ENCODE measurements around the gene TAOK3.
A peak's percentile ranks its signal among the peaks of the same experiment; 100 is the strongest.
"Not testable (repeated sequence)": the region's sequence is repeated elsewhere in the genome, so short reads cannot be mapped to it uniquely, and the experiment has no call there.

TAOK3 gene

GRCh38 chr12:118334939-118335567 is 37.7 kb downstream of the TAOK3 start:
- FAIRE-seq = no peak

- FAIRE-seq = no peak
These were observed 38.5 kb downstream of the TAOK3 start for GRCh38 chr12:118334241-118334640.

GRCh38 chr12:118332511-118332910 is 40.2 kb downstream of the TAOK3 start:
- no peak for FAIRE-seq

GRCh38 chr12:118330421-118331018 is 42.2 kb downstream of the TAOK3 start:
- FAIRE-seq = peak; percentile 70

GRCh38 chr12:118328486-118329330 is 44.0 kb downstream of the TAOK3 start:
- no peak for FAIRE-seq

GRCh38 chr12:118327391-118327790 is 45.3 kb downstream of the TAOK3 start:
- no peak for FAIRE-seq

- FAIRE-seq = no peak
These were observed 45.7 kb downstream of the TAOK3 start for GRCh38 chr12:118326991-118327390.

- no peak for FAIRE-seq
These were observed 47.6 kb downstream of the TAOK3 start for GRCh38 chr12:118325081-118325480.

GRCh38 chr12:118319627-118320026 is 53.1 kb downstream of the TAOK3 start:
- no peak for FAIRE-seq

- FAIRE-seq = no peak
These were observed 54.0 kb downstream of the TAOK3 start for GRCh38 chr12:118318744-118319143.

GRCh38 chr12:118317729-118318128 is 55.0 kb downstream of the TAOK3 start:
- FAIRE-seq = no peak

- no peak for FAIRE-seq
These were observed 56.9 kb downstream of the TAOK3 start for GRCh38 chr12:118315821-118316220.

- FAIRE-seq = no peak
These were observed 60.1 kb downstream of the TAOK3 start for GRCh38 chr12:118312578-118312977.

GRCh38 chr12:118311666-118312065 is 61.0 kb downstream of the TAOK3 start:
- FAIRE-seq = no peak

- peak; percentile 17 for FAIRE-seq
These were observed 62.4 kb downstream of the TAOK3 start for GRCh38 chr12:118310320-118310719.

GRCh38 chr12:118308006-118308405 is 64.7 kb downstream of the TAOK3 start:
- not testable (repeated sequence) for FAIRE-seq

- FAIRE-seq = no peak
These were observed 65.4 kb downstream of the TAOK3 start for GRCh38 chr12:118307069-118307954.

GRCh38 chr12:118304093-118304492 is 68.6 kb downstream of the TAOK3 start:
- FAIRE-seq = no peak

- FAIRE-seq = no peak
These were observed 70.7 kb downstream of the TAOK3 start for GRCh38 chr12:118302053-118302452.

GRCh38 chr12:118299791-118300460 is 72.8 kb downstream of the TAOK3 start:
- no peak for FAIRE-seq

- FAIRE-seq = no peak
These were observed 75.4 kb downstream of the TAOK3 start for GRCh38 chr12:118297284-118297683.

- FAIRE-seq = no peak
These were observed 79.9 kb downstream of the TAOK3 start for GRCh38 chr12:118292836-118293235.
